Frontal cortex (tissue), 4 donors: ENCODE measurements around the gene SPDYE2. TPM values are rescaled to one million over a fixed set of nuclear protein-coding genes. Genes with fewer than 3 reads are reported as not detected.
"Not testable (repeated sequence)": the region's sequence is repeated elsewhere in the genome, so short reads cannot be mapped to it uniquely, and the experiment has no call there.

Source experiments
- DNase-seq, 2 donors: peaks; one replicate each; pipeline ENCODE4 v3.0.0; 2012; ENCODE audit warnings: low spot score in 2 of 2
- FAIRE-seq: peaks from 2 replicates; lab custom pipeline; 2012; peaks lifted over from hg19 to GRCh38; lab: Jason Lieb, UNC
- total RNA-seq: library from RNA; depleted of rRNA; stranded (reverse); fragments of >200 nt; gene quantifications from one replicate; pipeline ENCODE4 v1.2.3, GENCODE V29; 2014
- donor health status: control.
- donor health status: control.
- donor health status: control.

The SPDYE2 gene
- not detected for total RNA-seq

- DNase-seq, FAIRE-seq: not testable (repeated sequence)
Observed at GRCh38 chr7:102550808-102551422, at the start of gene SPDYE2. Gene SPDYE2, plus strand, starts transcription at chr7:102551226. Its CDS starts 2,030 bp downstream, at chr7:102553256.

- not testable (repeated sequence) for FAIRE-seq, DNase-seq
Observed at GRCh38 chr7:102503141-102503540, 47.9 kb upstream of the SPDYE2 start.

- DNase-seq, FAIRE-seq: not testable (repeated sequence)
Observed at GRCh38 chr7:102505298-102506185, 45.5 kb upstream of the SPDYE2 start.

- DNase-seq: not testable (repeated sequence)
Observed at GRCh38 chr7:102507410-102508088, 43.5 kb upstream of the SPDYE2 start.

GRCh38 chr7:102510575-102510974, 40.5 kb upstream of the SPDYE2 start:
- DNase-seq, FAIRE-seq: not testable (repeated sequence)

More at GRCh38 chr7:102507410-102508088, 43.5 kb upstream of the SPDYE2 start:
- FAIRE-seq: not testable (repeated sequence)

GRCh38 chr7:102511860-102512522, 39.0 kb upstream of the SPDYE2 start:
- FAIRE-seq, DNase-seq: not testable (repeated sequence)

- DNase-seq, FAIRE-seq: not testable (repeated sequence)
Observed at GRCh38 chr7:102512642-102513221, 38.3 kb upstream of the SPDYE2 start.

GRCh38 chr7:102514881-102515721, 35.9 kb upstream of the SPDYE2 start:
- not testable (repeated sequence) for FAIRE-seq, DNase-seq

GRCh38 chr7:102515889-102516288, 35.1 kb upstream of the SPDYE2 start:
- DNase-seq, FAIRE-seq: not testable (repeated sequence)

- DNase-seq, FAIRE-seq: not testable (repeated sequence)
Observed at GRCh38 chr7:102516951-102517350, 34.1 kb upstream of the SPDYE2 start.

GRCh38 chr7:102517550-102518147, 33.4 kb upstream of the SPDYE2 start, which contains the start of gene RASA4B:
Gene RASA4B, minus strand, starts transcription at chr7:102517777. Its CDS starts 67 bp downstream, at chr7:102517710.
- not testable (repeated sequence) for FAIRE-seq, DNase-seq

- not testable (repeated sequence) for FAIRE-seq, DNase-seq
Observed at GRCh38 chr7:102520797-102521196, 30.2 kb upstream of the SPDYE2 start.

GRCh38 chr7:102524803-102525202, 26.2 kb upstream of the SPDYE2 start:
- FAIRE-seq, DNase-seq: not testable (repeated sequence)

- not testable (repeated sequence) for DNase-seq, FAIRE-seq
Observed at GRCh38 chr7:102527182-102527581, 23.8 kb upstream of the SPDYE2 start.

- DNase-seq, FAIRE-seq: not testable (repeated sequence)
Observed at GRCh38 chr7:102527822-102528793, 22.9 kb upstream of the SPDYE2 start.

- not testable (repeated sequence) for FAIRE-seq, DNase-seq
Observed at GRCh38 chr7:102531583-102531982, 19.4 kb upstream of the SPDYE2 start.
